Thyroid gland (tissue), 4 donors: ENCODE data around the gene TMEM201. TPM values are rescaled to one million over a fixed set of nuclear protein-coding genes. Genes with fewer than 3 reads are reported as not detected.
A peak's percentile ranks its signal among the peaks of the same experiment; 100 is the strongest.

ENCODE experiments used
- DNase-seq, 2 donors: peaks; one replicate each; pipeline ENCODE4 v3.0.0-alpha.2; 2019
- H3K27ac ChIP-seq, 3 donors: fragments of 200-600 bp; sonication (generic); 1 replicate in 2 of 3; 2 replicates in 1 of 3; pipeline ENCODE4 v1.5.1; 2016 to 2019; ENCODE audit warnings: mild to moderate bottlenecking in 1 of 3, moderate library complexity in 1 of 3
- H3K27me3 ChIP-seq: fragments of 200-600 bp; sonication (generic); one replicate; pipeline ENCODE4 v1.5.1; 2019
- H3K36me3 ChIP-seq, 2 donors: fragments of 200-600 bp; sonication (generic); one replicate each; pipeline ENCODE4 v1.5.1; 2016 to 2019
- H3K4me1 ChIP-seq, 2 donors: fragments of 200-600 bp; sonication (generic); one replicate each; pipeline ENCODE4 v1.5.1; 2017 to 2019
- H3K4me3 ChIP-seq, 3 donors: fragments of 200-600 bp; sonication (generic); replicated peaks in 1 of 3; 1 replicate in 2 of 3; 2 replicates in 1 of 3; pipeline ENCODE4 v1.5.1; 2016; ENCODE audit warnings: mild to moderate bottlenecking in 1 of 3
- H3K9me3 ChIP-seq: fragments of 200-600 bp; sonication (generic); one replicate; pipeline ENCODE4 v1.5.1; 2017
- CTCF ChIP-seq, 6 experiments: fragments of 200-600 bp in 3 of 6; fragments of 450-650 bp in 3 of 6; sonication (generic) in 3 of 6; IDR thresholded peaks; one replicate each; pipeline ENCODE4 v1.5.1; 2016 to 2019; ENCODE audit warnings: antibody characterized with exemption in 6 of 6, mild to moderate bottlenecking in 2 of 6, inconsistent platforms in 1 of 6, moderate library complexity in 1 of 6
- POLR2A ChIP-seq, 2 donors: fragments of 450-650 bp; IDR thresholded peaks; one replicate each; pipeline ENCODE4 v1.6.1; 2017; ENCODE audit warnings: antibody characterized with exemption in 2 of 2, mild to moderate bottlenecking in 2 of 2, moderate library complexity in 1 of 2
- WGBS, 2 donors: methylation state at CpG; one replicate each; pipeline ENCODE4 v1.1.5; 2017; 5-methylcytosine and 5-hydroxymethylcytosine counted together
- intact Hi-C: fragments of 100-400 bp; cut with DNase I; formaldehyde crosslinking; loops from one replicate; pipeline ENCODE4 v1.15.1; 2023
- total RNA-seq, 4 donors: library from RNA; depleted of rRNA; stranded (reverse); fragments of >200 nt; gene quantifications; one replicate each; pipeline ENCODE4 v1.2.3, GENCODE V29; 2016

TMEM201 gene
- total RNA-seq, 4 donors from 2014 or later, result 3.0 to 11.3 (median 8.5) TPM

- Histone ChIP-seq H3K9me3 (no peaks in the 10 kb centered on the region), H3K4me3 (peak overlapping the region; percentile 14 to 58 (median 28)), H3K27ac (peak overlapping the region in 1 of 3 donors; percentile 33), H3K4me1 (peaks cover 17 to 27% of the 10 kb centered on the region in 2 donors), H3K36me3 (no peaks in the 10 kb centered on the region), H3K27me3 (no peaks in the 10 kb centered on the region)
- intact Hi-C loops, result no loop called here
- WGBS, 2 donors, result 2 to 6% methylated on average over 3 to 20 of the region's 63 CpGs
- peak; percentile 46 to 48 for DNase-seq
- TF ChIP-seq CTCF (IDR thresholded peaks at IDR 0.05), result no peak
- no peak for TF ChIP-seq POLR2A (IDR thresholded peaks at IDR 0.05)
Measured at GRCh38 chr1:9589144-9589718, 520 bp downstream of the TMEM201 start.

- Histone ChIP-seq H3K27ac (peak overlapping the region in 1 of 3 donors; percentile 33), H3K4me1 (peaks cover 17 to 27% of the 10 kb centered on the region in 2 donors), H3K27me3 (no peaks in the 10 kb centered on the region), H3K36me3 (no peaks in the 10 kb centered on the region), H3K4me3 (peak overlapping the region in 2 of 3 donors; percentile 28 to 58), H3K9me3 (no peaks in the 10 kb centered on the region)
- WGBS, 2 donors, result 25 to 35% methylated on average over 6 of the region's 6 CpGs
- TF ChIP-seq POLR2A (IDR thresholded peaks at IDR 0.05) (no peak), CTCF (IDR thresholded peaks at IDR 0.05) (no peak)
- DNase-seq, result no peak
- intact Hi-C loops, result no loop called here
Measured at GRCh38 chr1:9589719-9590157, 1.0 kb downstream of the TMEM201 start.

- no peaks in the 10 kb centered on the region for H3K27me3 ChIP-seq
- peak in 1 of 2 donors; percentile 18 for DNase-seq
- peaks cover 17 to 27% of the 10 kb centered on the region in 2 donors for H3K4me1 ChIP-seq
- H3K4me3 ChIP-seq, result no peak overlapping the region
- no peak overlapping the region for H3K27ac ChIP-seq
- 80 to 88% methylated on average over 2 to 3 of the region's 7 CpGs for WGBS, 2 donors
- no peaks in the 10 kb centered on the region for H3K9me3 ChIP-seq
- TF ChIP-seq POLR2A (IDR thresholded peaks at IDR 0.05) (no peak), CTCF (IDR thresholded peaks at IDR 0.05) (no peak)
- intact Hi-C loops, result no loop called here
- H3K36me3 ChIP-seq, result no peaks in the 10 kb centered on the region
Measured at GRCh38 chr1:9590201-9590600, 1.5 kb downstream of the TMEM201 start.

GRCh38 chr1:9590945-9591668, 2.4 kb downstream of the TMEM201 start:
- H3K27ac ChIP-seq, result no peak overlapping the region
- no peaks in the 10 kb centered on the region for H3K27me3 ChIP-seq
- H3K9me3 ChIP-seq, result no peaks in the 10 kb centered on the region
- H3K4me3 ChIP-seq, result no peak overlapping the region
- H3K4me1 ChIP-seq, result peaks cover 17 to 29% of the 10 kb centered on the region in 2 donors
- no peaks in the 10 kb centered on the region for H3K36me3 ChIP-seq
- intact Hi-C loops, result no loop called here
- TF ChIP-seq CTCF (IDR thresholded peaks at IDR 0.05), result no peak
- no peak for TF ChIP-seq POLR2A (IDR thresholded peaks at IDR 0.05)
- DNase-seq, result no peak
- 83 to 93% methylated on average over 6 to 15 of the region's 19 CpGs for WGBS, 2 donors
